ENCODE measurements around the gene ZMYND15. TPM values are rescaled to one million over a fixed set of nuclear protein-coding genes. Genes with fewer than 3 reads are reported as not detected.
A peak's percentile ranks its signal among the peaks of the same experiment; 100 is the strongest.

The ZMYND15 gene
- total RNA-seq, 1 donor, result 1.3 TPM

GRCh38 chr17:4724650-4725049 lies 15.0 kb upstream of the ZMYND15 start:
- peaks cover 48% of the 10 kb centered on the region for H3K4me1 ChIP-seq (ENCODE audit: insufficient read depth, low read length)
- H3K9me3 ChIP-seq (ENCODE audit: low read depth, low read length), result no peaks in the 10 kb centered on the region
- no peaks in the 10 kb centered on the region for H3K27me3 ChIP-seq (ENCODE audit: insufficient read depth, low read length)
- H3K4me3 ChIP-seq (ENCODE audit: low read length), result no peak overlapping the region

- Histone ChIP-seq H3K9me3 (ENCODE audit: low read depth, low read length) (no peaks in the 10 kb centered on the region), H3K4me3 (ENCODE audit: low read length) (no peak overlapping the region), H3K4me1 (ENCODE audit: insufficient read depth, low read length) (peaks cover 52% of the 10 kb centered on the region), H3K27me3 (ENCODE audit: insufficient read depth, low read length) (no peaks in the 10 kb centered on the region)
Observed at GRCh38 chr17:4725646-4726310, 13.9 kb upstream of the ZMYND15 start.

GRCh38 chr17:4728124-4728523 lies 11.5 kb upstream of the ZMYND15 start:
- H3K9me3 ChIP-seq (ENCODE audit: low read depth, low read length), result no peaks in the 10 kb centered on the region
- no peaks in the 10 kb centered on the region for H3K27me3 ChIP-seq (ENCODE audit: insufficient read depth, low read length)
- no peak overlapping the region for H3K4me3 ChIP-seq (ENCODE audit: low read length)
- H3K4me1 ChIP-seq (ENCODE audit: insufficient read depth, low read length), result peaks cover 72% of the 10 kb centered on the region

- H3K27me3 ChIP-seq (ENCODE audit: insufficient read depth, low read length), result peaks cover 2% of the 10 kb centered on the region
- no peaks in the 10 kb centered on the region for H3K9me3 ChIP-seq (ENCODE audit: low read depth, low read length)
- no peak overlapping the region for H3K4me3 ChIP-seq (ENCODE audit: low read length)
- H3K4me1 ChIP-seq (ENCODE audit: insufficient read depth, low read length), result peaks cover 69% of the 10 kb centered on the region
Observed at GRCh38 chr17:4733073-4733531, 6.5 kb upstream of the ZMYND15 start.

GRCh38 chr17:4734857-4735475 lies 4.7 kb upstream of the ZMYND15 start:
- Histone ChIP-seq H3K27me3 (ENCODE audit: insufficient read depth, low read length) (peaks cover 11% of the 10 kb centered on the region), H3K9me3 (ENCODE audit: low read depth, low read length) (no peaks in the 10 kb centered on the region), H3K4me3 (ENCODE audit: low read length) (no peak overlapping the region), H3K4me1 (ENCODE audit: insufficient read depth, low read length) (peaks cover 79% of the 10 kb centered on the region)

GRCh38 chr17:4735876-4736651 lies 3.6 kb upstream of the ZMYND15 start:
- H3K4me1 ChIP-seq (ENCODE audit: insufficient read depth, low read length), result peaks cover 77% of the 10 kb centered on the region

GRCh38 chr17:4738136-4739121 lies 1.2 kb upstream of the ZMYND15 start:
- H3K9me3 ChIP-seq (ENCODE audit: low read depth, low read length), result no peaks in the 10 kb centered on the region
- peaks cover 56% of the 10 kb centered on the region for H3K4me1 ChIP-seq (ENCODE audit: insufficient read depth, low read length)
- peak overlapping the region; percentile 60 for H3K4me3 ChIP-seq (ENCODE audit: low read length)
- peaks cover 19% of the 10 kb centered on the region for H3K27me3 ChIP-seq (ENCODE audit: insufficient read depth, low read length)

More at GRCh38 chr17:4735876-4736651, 3.6 kb upstream of the ZMYND15 start:
- Histone ChIP-seq H3K9me3 (ENCODE audit: low read depth, low read length) (no peaks in the 10 kb centered on the region), H3K4me3 (ENCODE audit: low read length) (no peak overlapping the region), H3K27me3 (ENCODE audit: insufficient read depth, low read length) (peaks cover 19% of the 10 kb centered on the region)

- H3K27me3 ChIP-seq (ENCODE audit: insufficient read depth, low read length), result peaks cover 25% of the 10 kb centered on the region
- H3K9me3 ChIP-seq (ENCODE audit: low read depth, low read length), result no peaks in the 10 kb centered on the region
- H3K4me1 ChIP-seq (ENCODE audit: insufficient read depth, low read length), result peaks cover 41% of the 10 kb centered on the region
- H3K4me3 ChIP-seq (ENCODE audit: low read length), result peak overlapping the region; percentile 60
Observed at GRCh38 chr17:4740025-4740351, 355 bp downstream of the ZMYND15 start.

GRCh38 chr17:4740584-4740983 lies 951 bp downstream of the ZMYND15 start:
- H3K9me3 ChIP-seq (ENCODE audit: low read depth, low read length), result no peaks in the 10 kb centered on the region
- H3K4me1 ChIP-seq (ENCODE audit: insufficient read depth, low read length), result peaks cover 38% of the 10 kb centered on the region
- H3K4me3 ChIP-seq (ENCODE audit: low read length), result no peak overlapping the region
- peaks cover 29% of the 10 kb centered on the region for H3K27me3 ChIP-seq (ENCODE audit: insufficient read depth, low read length)

- H3K4me1 ChIP-seq (ENCODE audit: insufficient read depth, low read length), result peaks cover 30% of the 10 kb centered on the region
- H3K9me3 ChIP-seq (ENCODE audit: low read depth, low read length), result no peaks in the 10 kb centered on the region
- H3K27me3 ChIP-seq (ENCODE audit: insufficient read depth, low read length), result peaks cover 29% of the 10 kb centered on the region
- H3K4me3 ChIP-seq (ENCODE audit: low read length), result no peak overlapping the region
Observed at GRCh38 chr17:4741544-4741943, 1.9 kb downstream of the ZMYND15 start.

GRCh38 chr17:4742133-4742532 lies 2.5 kb downstream of the ZMYND15 start:
- H3K4me1 ChIP-seq (ENCODE audit: insufficient read depth, low read length), result peaks cover 27% of the 10 kb centered on the region
- peaks cover 29% of the 10 kb centered on the region for H3K27me3 ChIP-seq (ENCODE audit: insufficient read depth, low read length)
- no peak overlapping the region for H3K4me3 ChIP-seq (ENCODE audit: low read length)
- no peaks in the 10 kb centered on the region for H3K9me3 ChIP-seq (ENCODE audit: low read depth, low read length)

GRCh38 chr17:4742629-4743028 lies 3.0 kb downstream of the ZMYND15 start:
- Histone ChIP-seq H3K27me3 (ENCODE audit: insufficient read depth, low read length) (peaks cover 29% of the 10 kb centered on the region), H3K4me3 (ENCODE audit: low read length) (no peak overlapping the region), H3K4me1 (ENCODE audit: insufficient read depth, low read length) (peaks cover 32% of the 10 kb centered on the region)

GRCh38 chr17:4743216-4743615 lies 3.6 kb downstream of the ZMYND15 start:
- Histone ChIP-seq H3K4me3 (ENCODE audit: low read length) (no peak overlapping the region), H3K9me3 (ENCODE audit: low read depth, low read length) (no peaks in the 10 kb centered on the region), H3K27me3 (ENCODE audit: insufficient read depth, low read length) (peaks cover 26% of the 10 kb centered on the region), H3K4me1 (ENCODE audit: insufficient read depth, low read length) (peaks cover 36% of the 10 kb centered on the region)

More at GRCh38 chr17:4742629-4743028, 3.0 kb downstream of the ZMYND15 start:
- H3K9me3 ChIP-seq (ENCODE audit: low read depth, low read length), result no peaks in the 10 kb centered on the region

- peaks cover 36% of the 10 kb centered on the region for H3K4me1 ChIP-seq (ENCODE audit: insufficient read depth, low read length)
- no peaks in the 10 kb centered on the region for H3K9me3 ChIP-seq (ENCODE audit: low read depth, low read length)
- H3K4me3 ChIP-seq (ENCODE audit: low read length), result no peak overlapping the region
- peaks cover 22% of the 10 kb centered on the region for H3K27me3 ChIP-seq (ENCODE audit: insufficient read depth, low read length)
Observed at GRCh38 chr17:4743898-4744297, 4.3 kb downstream of the ZMYND15 start.

Data from mononuclear cell (primary cell).